ENCODE data around the gene ASH1L.

DNA sequence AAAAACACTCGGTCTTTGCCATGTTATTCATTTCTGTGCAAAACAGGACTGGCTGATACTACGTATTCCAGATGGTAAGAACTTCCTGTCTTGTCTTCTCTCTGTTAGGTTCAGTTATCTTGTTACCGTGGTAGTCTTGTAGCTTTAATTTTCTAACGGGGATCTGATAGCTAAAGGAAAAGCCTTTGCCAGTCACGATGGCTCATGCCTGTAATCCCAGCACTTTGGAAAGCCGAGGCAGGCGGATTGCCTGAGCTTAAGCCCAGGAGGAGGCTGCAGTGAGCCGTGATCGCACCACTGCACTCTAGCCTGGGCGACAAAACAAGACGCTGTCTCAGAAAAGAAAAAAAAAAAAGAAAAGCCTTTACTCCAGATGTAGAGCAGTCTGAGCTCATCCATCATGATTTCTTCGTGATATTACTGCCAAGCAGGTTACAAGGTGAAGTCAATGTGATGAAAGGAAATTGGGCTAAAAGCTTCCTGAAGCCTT, 36.3 kb upstream of the ASH1L start:
- no peak for TF ChIP-seq SIN3A (IDR thresholded peaks at IDR 0.05; ENCODE audit: borderline replicate concordance, insufficient read depth, low read length)
- TF ChIP-seq TAF1 (IDR thresholded peaks at IDR 0.05; ENCODE audit: borderline replicate concordance, insufficient read depth, low read length), result no peak

Data from PFSK-1 (cell line).